ENCODE results near the gene LRRC45.

LRRC45 gene

DNA sequence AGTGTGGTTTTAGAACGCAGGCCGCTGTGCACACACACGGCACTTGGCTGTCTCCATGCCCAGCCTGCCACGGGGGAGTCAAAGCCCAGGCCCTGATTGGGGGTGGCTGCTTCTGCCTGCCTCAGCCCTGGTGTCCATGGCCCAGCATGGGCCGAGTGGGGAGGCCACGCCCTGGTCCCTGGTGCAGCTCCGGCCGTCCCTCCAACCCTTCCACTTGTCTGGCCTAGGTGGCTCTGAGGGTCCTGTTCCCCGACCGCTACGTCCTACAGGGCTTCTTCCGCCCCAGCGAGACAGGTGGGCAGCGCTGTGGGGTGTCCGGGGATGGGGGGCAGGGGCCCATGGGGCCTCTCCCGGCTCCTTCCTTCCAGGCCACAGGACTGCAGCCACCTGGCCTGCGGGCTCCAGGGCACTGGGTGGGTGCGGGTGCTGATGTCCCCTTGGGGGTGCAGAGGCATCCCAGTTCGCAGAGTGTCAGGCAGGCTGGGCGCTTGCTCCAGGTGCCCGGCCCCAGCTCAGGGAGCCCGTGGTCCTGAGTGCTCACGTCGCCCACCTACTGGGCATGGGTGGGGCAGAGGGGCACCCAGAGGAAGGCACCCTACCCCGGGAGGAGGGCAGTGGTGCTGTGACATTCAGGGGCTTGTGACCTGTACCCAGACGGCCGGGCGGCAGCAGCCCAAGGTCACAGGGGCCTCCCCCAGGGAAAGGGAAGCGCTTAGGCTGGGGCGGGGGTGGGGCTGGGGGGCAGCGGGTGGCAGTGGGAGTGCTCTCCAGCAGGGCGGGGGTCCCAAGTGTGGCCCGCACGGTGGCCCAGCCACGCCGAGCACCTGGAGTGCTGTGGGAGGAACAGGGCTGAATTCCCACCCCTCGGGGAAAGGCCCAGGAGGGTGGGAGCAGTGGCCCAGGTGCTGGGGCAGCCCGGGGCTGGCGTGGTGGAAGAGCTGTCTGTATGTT, 12.3 kb upstream of the LRRC45 start:
- TF ChIP-seq, protein P1, sequence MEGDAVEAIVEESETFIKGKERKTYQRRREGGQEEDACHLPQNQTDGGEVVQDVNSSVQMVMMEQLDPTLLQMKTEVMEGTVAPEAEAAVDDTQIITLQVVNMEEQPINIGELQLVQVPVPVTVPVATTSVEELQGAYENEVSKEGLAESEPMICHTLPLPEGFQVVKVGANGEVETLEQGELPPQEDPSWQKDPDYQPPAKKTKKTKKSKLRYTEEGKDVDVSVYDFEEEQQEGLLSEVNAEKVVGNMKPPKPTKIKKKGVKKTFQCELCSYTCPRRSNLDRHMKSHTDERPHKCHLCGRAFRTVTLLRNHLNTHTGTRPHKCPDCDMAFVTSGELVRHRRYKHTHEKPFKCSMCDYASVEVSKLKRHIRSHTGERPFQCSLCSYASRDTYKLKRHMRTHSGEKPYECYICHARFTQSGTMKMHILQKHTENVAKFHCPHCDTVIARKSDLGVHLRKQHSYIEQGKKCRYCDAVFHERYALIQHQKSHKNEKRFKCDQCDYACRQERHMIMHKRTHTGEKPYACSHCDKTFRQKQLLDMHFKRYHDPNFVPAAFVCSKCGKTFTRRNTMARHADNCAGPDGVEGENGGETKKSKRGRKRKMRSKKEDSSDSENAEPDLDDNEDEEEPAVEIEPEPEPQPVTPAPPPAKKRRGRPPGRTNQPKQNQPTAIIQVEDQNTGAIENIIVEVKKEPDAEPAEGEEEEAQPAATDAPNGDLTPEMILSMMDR (IDR thresholded peaks at IDR 0.05; ENCODE audit: low read depth, low read length): no peak
- TF ChIP-seq, protein P2, sequence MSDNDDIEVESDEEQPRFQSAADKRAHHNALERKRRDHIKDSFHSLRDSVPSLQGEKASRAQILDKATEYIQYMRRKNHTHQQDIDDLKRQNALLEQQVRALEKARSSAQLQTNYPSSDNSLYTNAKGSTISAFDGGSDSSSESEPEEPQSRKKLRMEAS (IDR thresholded peaks at IDR 0.05; ENCODE audit: low read depth, low read length): no peak
- TF ChIP-seq MYC (IDR thresholded peaks at IDR 0.05; ENCODE audit: low read depth, low read length) (no peak), POLR2A (IDR thresholded peaks at IDR 0.05; ENCODE audit: extremely low read depth, insufficient read length) (no peak)
- DNase-seq (ENCODE audit: low read depth): no peak
- no peak overlapping the region for H3K4me3 ChIP-seq (ENCODE audit: low read depth, low read length)

DNA sequence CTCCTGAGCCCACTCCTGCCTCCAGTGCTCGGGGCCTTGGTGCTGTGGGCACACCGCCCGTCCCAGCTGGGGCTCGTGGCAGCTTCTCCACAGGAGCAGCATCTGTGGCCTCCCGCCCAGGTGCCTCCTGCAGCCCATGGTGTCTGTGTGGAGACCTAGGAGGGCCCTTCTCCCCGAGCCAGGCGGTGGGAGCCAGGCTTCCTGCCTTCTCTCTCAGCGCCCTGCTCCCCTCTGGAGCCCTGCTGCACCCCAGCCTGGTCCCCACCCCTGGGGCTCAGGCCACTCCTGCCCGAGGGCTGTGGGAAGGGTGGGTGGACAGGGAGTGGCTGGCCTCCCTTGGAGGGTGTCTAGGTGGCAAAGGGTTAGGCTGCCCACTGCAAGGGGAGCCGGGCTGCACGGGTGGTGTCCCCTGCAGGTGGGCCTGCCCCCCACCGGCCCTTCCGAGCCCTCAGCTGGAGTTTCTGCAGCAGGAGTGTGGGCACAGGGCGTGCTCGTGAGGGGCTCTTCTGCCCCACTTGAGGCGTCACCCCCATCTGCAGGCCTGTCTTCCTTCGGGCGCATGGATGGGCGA, 11.4 kb upstream of the LRRC45 start:
- TF ChIP-seq POLR2A (IDR thresholded peaks at IDR 0.05; ENCODE audit: extremely low read depth, insufficient read length): no peak
- TF ChIP-seq, protein P1 (IDR thresholded peaks at IDR 0.05; ENCODE audit: low read depth, low read length): no peak
- TF ChIP-seq MYC (IDR thresholded peaks at IDR 0.05; ENCODE audit: low read depth, low read length): no peak
- TF ChIP-seq, protein P2 (IDR thresholded peaks at IDR 0.05; ENCODE audit: low read depth, low read length): no peak
- no peak for DNase-seq (ENCODE audit: low read depth)
- H3K4me3 ChIP-seq (ENCODE audit: low read depth, low read length): no peak overlapping the region

DNA sequence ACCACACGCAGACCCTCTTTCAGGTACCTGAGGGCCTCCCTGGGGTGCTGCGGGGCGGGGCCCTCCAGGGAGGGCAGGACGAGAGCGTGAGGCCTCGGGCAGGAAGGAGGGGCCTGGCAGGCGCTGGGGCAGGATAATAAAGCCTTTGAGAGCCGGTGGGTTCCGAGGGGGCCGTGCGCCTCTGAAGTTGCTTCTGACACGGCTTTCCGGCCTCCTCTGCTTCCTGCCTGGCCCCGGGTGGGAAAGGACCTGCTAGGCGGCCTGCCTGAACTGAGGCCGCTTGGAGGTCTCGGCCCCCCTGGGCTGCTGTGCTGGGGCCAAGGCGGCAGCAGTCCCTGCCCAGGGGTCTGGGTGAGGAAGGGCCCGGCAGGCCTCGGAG, 10.9 kb upstream of the LRRC45 start:
- no peak for DNase-seq (ENCODE audit: low read depth)
- no peak for TF ChIP-seq MYC (IDR thresholded peaks at IDR 0.05; ENCODE audit: low read depth, low read length)
- TF ChIP-seq, protein P1 (IDR thresholded peaks at IDR 0.05; ENCODE audit: low read depth, low read length): no peak
- TF ChIP-seq, protein P2 (IDR thresholded peaks at IDR 0.05; ENCODE audit: low read depth, low read length): no peak
- no peak for TF ChIP-seq POLR2A (IDR thresholded peaks at IDR 0.05; ENCODE audit: extremely low read depth, insufficient read length)
- no peak overlapping the region for H3K4me3 ChIP-seq (ENCODE audit: low read depth, low read length)

DNA sequence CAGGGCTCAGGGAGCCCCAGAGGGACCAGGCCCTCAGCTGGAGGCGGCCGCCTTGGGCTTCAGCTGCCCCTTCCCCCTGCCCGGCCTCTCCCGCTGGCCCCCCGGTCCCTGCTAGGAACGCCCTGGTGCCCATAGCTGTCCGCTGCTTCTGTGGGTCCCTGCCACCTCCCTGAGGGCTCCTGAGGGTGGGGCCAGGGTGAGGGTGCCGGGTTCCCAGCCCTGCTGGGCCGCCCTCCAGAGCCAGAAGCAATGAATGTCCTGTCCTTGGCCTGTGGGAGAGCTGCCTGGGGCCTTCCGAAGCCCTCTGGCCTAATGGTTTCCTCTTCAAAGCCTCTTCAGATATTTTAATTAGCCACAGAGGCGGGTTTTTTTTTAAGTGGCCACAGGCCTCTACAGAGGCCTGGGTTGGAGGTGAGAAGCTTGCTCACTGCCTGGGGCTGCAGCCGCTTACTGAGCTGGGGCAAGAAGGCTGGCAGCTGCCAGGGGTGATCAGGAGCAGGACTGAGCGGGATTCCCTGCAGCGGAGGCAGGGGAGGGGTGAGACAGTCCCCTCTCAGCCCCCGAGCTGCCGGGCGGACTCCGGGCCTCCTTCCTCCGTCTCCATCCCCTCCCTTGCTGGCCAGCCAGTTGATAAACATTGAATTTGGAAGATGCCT, 10.3 kb upstream of the LRRC45 start:
- DNase-seq (ENCODE audit: low read depth): no peak

DNA sequence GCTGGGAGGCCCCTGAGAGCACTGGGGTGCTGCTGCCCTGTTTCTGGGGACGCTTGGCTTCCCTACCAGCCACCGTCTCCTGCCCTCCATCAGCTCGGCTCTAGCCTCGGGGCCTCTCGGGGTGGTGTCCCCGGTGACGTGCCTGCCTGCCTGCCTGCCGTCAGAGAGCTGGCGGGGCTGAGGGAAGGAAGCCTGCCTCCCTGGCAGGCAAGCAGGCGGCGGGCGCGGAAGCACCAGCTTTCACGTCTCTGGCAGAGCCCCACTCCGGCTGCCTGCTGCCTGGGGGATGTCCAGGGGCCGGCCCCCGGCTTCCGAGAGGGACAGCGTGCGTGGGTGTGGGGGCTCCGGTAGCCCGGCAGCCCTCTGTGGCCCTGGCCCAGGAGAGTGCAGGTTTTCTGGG, 9.8 kb upstream of the LRRC45 start:
- DNase-seq (ENCODE audit: low read depth): no peak

More for the DNA sequence above, 10.3 kb upstream of the LRRC45 start:
- H3K4me3 ChIP-seq (ENCODE audit: low read depth, low read length): no peak overlapping the region
- TF ChIP-seq, protein P1 (IDR thresholded peaks at IDR 0.05; ENCODE audit: low read depth, low read length): no peak
- TF ChIP-seq MYC (IDR thresholded peaks at IDR 0.05; ENCODE audit: low read depth, low read length) (no peak), POLR2A (IDR thresholded peaks at IDR 0.05; ENCODE audit: extremely low read depth, insufficient read length) (no peak)
- TF ChIP-seq, protein P2 (IDR thresholded peaks at IDR 0.05; ENCODE audit: low read depth, low read length): no peak

More for the DNA sequence above, 9.8 kb upstream of the LRRC45 start:
- TF ChIP-seq MYC (IDR thresholded peaks at IDR 0.05; ENCODE audit: low read depth, low read length) (no peak), POLR2A (IDR thresholded peaks at IDR 0.05; ENCODE audit: extremely low read depth, insufficient read length) (no peak)
- TF ChIP-seq, protein P1 (IDR thresholded peaks at IDR 0.05; ENCODE audit: low read depth, low read length): no peak
- TF ChIP-seq, protein P2 (IDR thresholded peaks at IDR 0.05; ENCODE audit: low read depth, low read length): no peak
- H3K4me3 ChIP-seq (ENCODE audit: low read depth, low read length): no peak overlapping the region
